GM12891 (cell line): ENCODE data around the gene RHEBL1.

ENCODE experiments used
- PAX5 ChIP-seq: IDR thresholded peaks from 2 replicates; pipeline ENCODE4 v1.6.1; 2011; ENCODE audit warnings: low read length, moderate library complexity, mild to moderate bottlenecking; ENCODE audit not compliant: insufficient read depth, severe bottlenecking
- POLR2A ChIP-seq: IDR thresholded peaks from 2 replicates; pipeline ENCODE4 v1.6.1; 2011; ENCODE audit warnings: low read depth, low read length, control low read depth
- POLR2AphosphoS5 ChIP-seq: IDR thresholded peaks from 2 replicates; pipeline ENCODE4 v1.6.1; 2011; ENCODE audit warnings: low read depth, low read length, control low read depth
- SPI1 ChIP-seq: IDR thresholded peaks from 2 replicates; pipeline ENCODE4 v1.6.1; 2011; ENCODE audit warnings: low read depth, low read length, control low read depth
- TAF1 ChIP-seq: IDR thresholded peaks from 2 replicates; pipeline ENCODE4 v1.6.1; 2011; ENCODE audit warnings: low read depth, low read length, control low read depth

DNA sequence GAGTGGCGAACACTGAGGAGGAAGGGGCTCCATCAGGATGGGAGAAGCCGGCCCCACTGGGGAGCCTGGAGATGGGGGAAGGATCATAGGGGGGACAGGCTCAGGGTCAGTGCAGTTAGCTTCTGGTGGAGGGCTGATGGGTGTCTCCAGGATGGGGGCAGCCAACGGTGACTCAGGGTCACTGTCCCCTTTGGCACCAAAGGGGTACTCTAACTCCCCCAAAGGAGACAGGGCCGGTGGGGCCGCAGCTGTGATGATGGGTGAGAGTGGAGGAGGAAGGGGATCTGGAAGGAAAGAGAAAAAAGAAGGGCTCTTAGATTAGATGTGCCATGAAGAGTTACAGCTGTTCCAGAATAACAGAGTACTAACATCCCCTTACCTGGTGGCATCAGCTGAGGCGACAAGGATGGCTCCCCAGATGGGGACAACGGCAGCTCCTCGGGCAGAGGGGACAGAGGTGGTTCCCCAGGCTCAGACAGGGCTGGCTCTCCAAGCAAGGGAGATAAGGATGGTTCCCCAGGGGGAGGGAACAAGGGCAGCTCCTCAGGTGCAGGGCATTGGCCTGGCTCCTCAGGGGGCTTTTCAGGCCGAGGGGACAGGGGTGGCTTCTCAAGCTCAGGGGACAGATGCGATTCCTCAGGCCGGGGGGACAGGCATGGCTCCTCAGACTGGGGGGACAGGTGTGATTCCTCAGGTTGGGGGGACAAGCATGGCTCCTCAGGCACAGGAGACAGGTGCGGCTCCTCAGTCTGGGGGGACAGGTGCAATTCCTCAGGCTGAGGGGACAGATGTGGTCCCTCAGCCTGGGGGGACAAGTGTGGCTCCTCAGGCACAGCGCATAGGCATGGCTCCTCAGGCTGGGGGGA is 19.0 kb downstream of the RHEBL1 start:
- TF ChIP-seq POLR2AphosphoS5 (no peak), POLR2A (no peak), TAF1 (no peak), SPI1 (no peak), PAX5 (no peak)
